Occipital lobe (tissue), 2 donors: ENCODE results near the gene EPHB1. TPM values are rescaled to one million over a fixed set of nuclear protein-coding genes. Genes with fewer than 3 reads are reported as not detected.
"Not testable (repeated sequence)": the region's sequence is repeated elsewhere in the genome, so short reads cannot be mapped to it uniquely, and the experiment has no call there.

Experiments used
- DNase-seq: peaks from one replicate; lab custom pipeline; 2025; lab: John Stamatoyannopoulos, UW
- total RNA-seq: library from RNA; depleted of rRNA; stranded (reverse); fragments of >200 nt; gene quantifications from one replicate; pipeline ENCODE4 v1.2.3, GENCODE V29; 2014

EPHB1 gene
- total RNA-seq, 1 donor from 2014 or later = 20.1 TPM

GRCh38 chr3:135081856-135082434, 286.9 kb downstream of the EPHB1 start:
- no peak for DNase-seq

- no peak for DNase-seq
These were observed 287.6 kb downstream of the EPHB1 start for GRCh38 chr3:135082706-135083105.

GRCh38 chr3:135083179-135083578, 288.1 kb downstream of the EPHB1 start:
- DNase-seq = no peak

- DNase-seq = no peak
These were observed 288.7 kb downstream of the EPHB1 start for GRCh38 chr3:135083756-135084155.

- DNase-seq = no peak
These were observed 289.3 kb downstream of the EPHB1 start for GRCh38 chr3:135084405-135084804.

- DNase-seq = no peak
These were observed 289.9 kb downstream of the EPHB1 start for GRCh38 chr3:135084976-135085375.

- DNase-seq = no peak
These were observed 290.8 kb downstream of the EPHB1 start for GRCh38 chr3:135085652-135086436.

- DNase-seq = no peak
These were observed 292.7 kb downstream of the EPHB1 start for GRCh38 chr3:135087782-135088181.

- no peak for DNase-seq
These were observed 294.4 kb downstream of the EPHB1 start for GRCh38 chr3:135089451-135089850.

- DNase-seq = no peak
These were observed 295.1 kb downstream of the EPHB1 start for GRCh38 chr3:135090020-135090717.

- no peak for DNase-seq
These were observed 296.9 kb downstream of the EPHB1 start for GRCh38 chr3:135091946-135092345.

GRCh38 chr3:135093121-135093520, 298.1 kb downstream of the EPHB1 start:
- DNase-seq = no peak

- no peak for DNase-seq
These were observed 302.4 kb downstream of the EPHB1 start for GRCh38 chr3:135097276-135097946.

GRCh38 chr3:135099734-135100355, 304.8 kb downstream of the EPHB1 start:
- DNase-seq = no peak

GRCh38 chr3:135100366-135100765, 305.3 kb downstream of the EPHB1 start:
- no peak for DNase-seq

GRCh38 chr3:135103917-135104316, 308.9 kb downstream of the EPHB1 start:
- DNase-seq = no peak

GRCh38 chr3:135106445-135106844, 311.4 kb downstream of the EPHB1 start:
- no peak for DNase-seq

- no peak for DNase-seq
These were observed 312.0 kb downstream of the EPHB1 start for GRCh38 chr3:135107043-135107442.

- DNase-seq = no peak
These were observed 314.6 kb downstream of the EPHB1 start for GRCh38 chr3:135109681-135110080.

- not testable (repeated sequence) for DNase-seq
These were observed 319.5 kb downstream of the EPHB1 start for GRCh38 chr3:135114551-135114950.

GRCh38 chr3:135117977-135118376, 322.9 kb downstream of the EPHB1 start:
- no peak for DNase-seq

GRCh38 chr3:135118792-135119191, 323.7 kb downstream of the EPHB1 start:
- DNase-seq = no peak
